Smooth muscle cell (in vitro differentiated cells): ENCODE data around the gene PKM. TPM values are rescaled to one million over a fixed set of nuclear protein-coding genes. Genes with fewer than 3 reads are reported as not detected.
A peak's percentile ranks its signal among the peaks of the same experiment; 100 is the strongest.

ENCODE experiments used
- DNase-seq: peaks from one replicate; lab custom pipeline; 2025; ENCODE audit not compliant: unreplicated experiment; lab: John Stamatoyannopoulos, UW
- H2AFZ ChIP-seq: fragments of 200-600 bp; sonication (generic); 2 replicates; pipeline ENCODE4 v1.6.0; 2016; ENCODE audit warnings: antibody characterized with exemption, low read depth, mild to moderate bottlenecking
- H3F3A ChIP-seq: fragments of 200-600 bp; sonication (generic); 2 replicates; pipeline ENCODE4 v1.6.0; 2017; ENCODE audit warnings: antibody characterized with exemption, low read depth
- H3K27ac ChIP-seq: fragments of 200-600 bp; sonication (generic); 2 replicates; pipeline ENCODE4 v1.5.1; 2016; ENCODE audit warnings: low read depth, mild to moderate bottlenecking
- H3K27me3 ChIP-seq: fragments of 200-600 bp; sonication (generic); 2 replicates; pipeline ENCODE4 v1.6.1; 2016; ENCODE audit warnings: low read depth, mild to moderate bottlenecking
- H3K36me3 ChIP-seq: fragments of 200-600 bp; sonication (generic); 2 replicates; pipeline ENCODE4 v1.5.1; 2016; ENCODE audit warnings: low read depth
- H3K4me1 ChIP-seq: fragments of 200-600 bp; sonication (generic); 2 replicates; pipeline ENCODE4 v1.5.1; 2016; ENCODE audit warnings: low read depth
- H3K4me2 ChIP-seq: fragments of 200-600 bp; sonication (generic); 2 replicates; pipeline ENCODE4 v1.6.0; 2016; ENCODE audit warnings: mild to moderate bottlenecking
- H3K4me3 ChIP-seq: fragments of 200-600 bp; sonication (generic); 2 replicates; pipeline ENCODE4 v1.5.1; 2016; ENCODE audit warnings: mild to moderate bottlenecking
- H3K79me2 ChIP-seq: fragments of 200-600 bp; sonication (generic); 2 replicates; pipeline ENCODE4 v1.6.0; 2016; ENCODE audit warnings: low read depth, mild to moderate bottlenecking
- H3K9ac ChIP-seq: fragments of 200-600 bp; sonication (generic); 2 replicates; pipeline ENCODE4 v1.6.0; 2016; ENCODE audit warnings: low read depth
- H3K9me3 ChIP-seq: fragments of 200-600 bp; sonication (generic); replicated peaks from 2 replicates; pipeline ENCODE4 v1.5.1; 2016; ENCODE audit warnings: low read depth
- H4K20me1 ChIP-seq: fragments of 200-600 bp; sonication (generic); 2 replicates; pipeline ENCODE4 v1.6.0; 2016; ENCODE audit warnings: low read depth
- CTCF ChIP-seq: fragments of 200-600 bp; sonication (generic); IDR thresholded peaks from 2 replicates; pipeline ENCODE4 v1.5.1; 2017; ENCODE audit warnings: borderline replicate concordance, mild to moderate bottlenecking, antibody characterized with exemption; ENCODE audit not compliant: insufficient read depth, poor library complexity, severe bottlenecking
- WGBS: methylation state at CpG from one replicate; pipeline ENCODE4 v1.1.7; 2016; ENCODE audit warnings: low lambda C conversion rate; 5-methylcytosine and 5-hydroxymethylcytosine counted together
- polyA plus RNA-seq: library from polyadenylated mRNA; unstranded; fragments of >200 nt; fragmentation: Nextera tagmentation; extraction: Ambion mirVana; gene quantifications from 2 replicates; pipeline ENCODE4 v1.2.1, GENCODE V29; 2016
- total RNA-seq: library from RNA; depleted of rRNA; stranded (reverse); fragments of >200 nt; gene quantifications from 2 replicates; pipeline ENCODE4 v1.2.3, GENCODE V29; 2014

PKM gene
- total and polyA plus RNA-seq, 2 experiments from 2014 or later, result 1,125 to 1,598 TPM

GRCh38 chr15:72168131-72168807 lies 62.7 kb downstream of the PKM start:
- H3K4me2 ChIP-seq, result peak overlapping the region; percentile 68
- no peaks in the 10 kb centered on the region for H3K27me3 ChIP-seq
- H3F3A ChIP-seq, result no peaks in the 10 kb centered on the region
- DNase-seq, result no peak
- H3K27ac ChIP-seq, result peak overlapping the region; percentile 18
- no peaks in the 10 kb centered on the region for H4K20me1 ChIP-seq
- H3K36me3 ChIP-seq, result no peaks in the 10 kb centered on the region
- H3K4me1 ChIP-seq, result peaks cover 8% of the 10 kb centered on the region
- TF ChIP-seq CTCF, result no peak
- no peak overlapping the region for H3K9ac ChIP-seq
- 11% methylated on average over 7 of the region's 7 CpGs for WGBS
- no peak overlapping the region for H3K4me3 ChIP-seq
- no peak overlapping the region for H2AFZ ChIP-seq
- H3K79me2 ChIP-seq, result no peaks in the 10 kb centered on the region
- H3K9me3 ChIP-seq, result no peaks in the 10 kb centered on the region

GRCh38 chr15:72167445-72167844 lies 63.5 kb downstream of the PKM start:
- Histone ChIP-seq H3F3A (no peaks in the 10 kb centered on the region), H3K36me3 (no peaks in the 10 kb centered on the region), H3K79me2 (no peaks in the 10 kb centered on the region), H3K4me3 (no peak overlapping the region), H3K4me2 (no peak overlapping the region), H3K4me1 (peaks cover 8% of the 10 kb centered on the region), H3K9me3 (no peaks in the 10 kb centered on the region), H3K9ac (no peak overlapping the region), H3K27me3 (no peaks in the 10 kb centered on the region), H4K20me1 (no peaks in the 10 kb centered on the region), H2AFZ (no peak overlapping the region), H3K27ac (no peak overlapping the region)
- 96% methylated on average over 6 of the region's 6 CpGs for WGBS
- TF ChIP-seq CTCF, result no peak
- no peak for DNase-seq

- H3K27me3 ChIP-seq, result no peaks in the 10 kb centered on the region
- DNase-seq, result no peak
- WGBS, result 85% methylated on average over 5 of the region's 5 CpGs
- H3K9me3 ChIP-seq, result no peaks in the 10 kb centered on the region
- H3K79me2 ChIP-seq, result no peaks in the 10 kb centered on the region
- no peak for TF ChIP-seq CTCF
- H3K4me3 ChIP-seq, result no peak overlapping the region
- no peak overlapping the region for H3K4me2 ChIP-seq
- H3F3A ChIP-seq, result no peaks in the 10 kb centered on the region
- H3K4me1 ChIP-seq, result peaks cover 8% of the 10 kb centered on the region
- H2AFZ ChIP-seq, result no peak overlapping the region
- no peak overlapping the region for H3K9ac ChIP-seq
- H4K20me1 ChIP-seq, result no peaks in the 10 kb centered on the region
- H3K36me3 ChIP-seq, result no peaks in the 10 kb centered on the region
- no peak overlapping the region for H3K27ac ChIP-seq
These were observed 64.1 kb downstream of the PKM start for GRCh38 chr15:72166716-72167417.

- no peak overlapping the region for H3K4me3 ChIP-seq
- no peak for TF ChIP-seq CTCF
- WGBS, result 91% methylated on average over 4 of the region's 4 CpGs
These were observed 67.3 kb downstream of the PKM start for GRCh38 chr15:72163719-72164118.

More at GRCh38 chr15:72163719-72164118, 67.3 kb downstream of the PKM start:
- Histone ChIP-seq H4K20me1 (no peaks in the 10 kb centered on the region), H3K9me3 (no peaks in the 10 kb centered on the region), H2AFZ (no peak overlapping the region), H3F3A (no peaks in the 10 kb centered on the region), H3K27ac (no peak overlapping the region), H3K27me3 (no peaks in the 10 kb centered on the region), H3K79me2 (no peaks in the 10 kb centered on the region), H3K9ac (no peak overlapping the region), H3K36me3 (no peaks in the 10 kb centered on the region), H3K4me2 (no peak overlapping the region), H3K4me1 (peaks cover 5% of the 10 kb centered on the region)
- no peak for DNase-seq
